K562 (cell line): ENCODE results near the gene CALHM3.

ENCODE experiments used
- LARP7 ChIP-seq: fragments of 450-650 bp; IDR thresholded peaks from 2 replicates; pipeline ENCODE4 v1.6.1; 2016
- MAZ ChIP-seq, 2 experiments: fragments of 450-650 bp in 1 of 2; sonication (generic) in 1 of 2; formaldehyde crosslinking; IDR thresholded peaks in 1 of 2; conservative IDR thresholded peaks in 1 of 2; 2 replicates each; pipeline versions ENCODE4 v1.4.0 to v1.5.0; 2020; ENCODE audit warnings: mild to moderate bottlenecking in 1 of 2, missing genetic modification reagents in 1 of 2
- PHF8 ChIP-seq: fragments of 200-600 bp; sonication (generic); IDR thresholded peaks from 2 replicates; pipeline ENCODE4 v1.6.1; 2012; ENCODE audit warnings: mixed run types, mild to moderate bottlenecking, inconsistent platforms, low read length, moderate library complexity, borderline replicate concordance
- POLR2A ChIP-seq: fragments of 450-650 bp; conservative IDR thresholded peaks from 2 replicates; pipeline ENCODE4 v1.6.1; 2016
- RNF2 ChIP-seq: sonication (generic); IDR thresholded peaks from 2 replicates; pipeline ENCODE4 v1.6.1; 2016
- SIRT6 ChIP-seq: IDR thresholded peaks from one replicate; pipeline ENCODE4 v1.6.1; 2012; ENCODE audit warnings: low read depth, mild to moderate bottlenecking, control low read depth, inconsistent platforms, low read length, moderate library complexity
- SMARCA4 ChIP-seq: fragments of 450-650 bp; IDR thresholded peaks from 2 replicates; pipeline ENCODE4 v1.6.1; 2016
- TF ChIP-seq, protein P1 (sequence below), 3 experiments: IDR thresholded peaks in 2 of 3; conservative IDR thresholded peaks in 1 of 3; 2 replicates each; pipeline ENCODE4 v1.5.1; 2011 to 2012; ENCODE audit warnings: low read length in 3 of 3, mild to moderate bottlenecking in 3 of 3, control low read depth in 2 of 3, improper control_type of control experiment in 1 of 3, inconsistent platforms in 1 of 3, low read depth in 1 of 3, mixed read lengths in 1 of 3, moderate library complexity in 1 of 3; ENCODE audit not compliant: insufficient read depth in 2 of 3
- TF ChIP-seq, protein P2 (sequence below): sonication (generic); formaldehyde crosslinking; IDR thresholded peaks from 2 replicates; pipeline ENCODE4 v1.9.0; 2022; ENCODE audit warnings: mild to moderate bottlenecking, missing genetic modification reagents

DNA sequence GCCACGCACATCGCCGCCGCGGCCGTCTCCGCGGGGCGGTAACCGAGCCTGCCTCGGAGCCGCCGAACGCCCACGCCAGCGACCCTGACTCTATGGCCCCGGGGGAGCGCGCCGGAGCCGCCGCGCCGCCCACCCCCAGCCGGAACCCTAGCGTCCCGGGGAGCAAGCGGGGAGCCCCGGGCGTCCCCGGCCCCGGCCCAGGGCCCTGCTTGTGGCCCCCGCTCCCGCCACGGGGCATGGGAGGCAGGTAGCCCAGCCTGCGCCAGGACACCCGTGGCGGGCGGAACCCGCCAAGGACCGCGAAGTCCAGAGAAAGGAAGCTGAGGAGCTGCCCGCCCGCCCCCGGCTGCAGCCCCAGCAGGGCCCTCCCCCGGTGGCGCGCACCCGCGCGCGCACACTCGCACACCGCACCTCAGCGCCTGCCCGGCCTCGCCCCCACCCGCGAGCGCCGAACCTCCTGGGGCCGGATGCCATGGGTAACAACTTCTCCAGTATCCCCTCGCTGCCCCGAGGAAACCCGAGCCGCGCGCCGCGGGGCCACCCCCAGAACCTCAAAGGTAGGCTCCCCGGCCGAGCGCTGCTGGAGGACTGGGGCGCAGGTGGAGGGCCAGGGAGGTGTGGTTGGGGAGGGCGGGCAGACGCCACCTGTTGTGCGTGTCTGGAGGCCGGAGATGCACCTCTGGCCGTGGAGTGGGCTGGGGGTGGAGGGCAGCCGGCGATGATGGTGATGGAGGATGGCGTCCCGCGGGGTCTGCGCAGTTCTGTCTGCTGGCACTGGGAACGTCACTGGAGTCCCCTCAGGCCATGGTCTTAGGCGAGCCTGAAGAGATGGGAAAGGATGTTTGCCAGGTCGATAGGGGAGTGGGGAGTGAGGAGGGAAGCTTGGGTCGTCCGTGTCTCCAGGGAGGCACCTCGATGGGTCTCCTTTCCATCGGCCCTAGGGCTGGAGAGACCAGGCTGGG lies 15.2 kb upstream of the CALHM3 start:
- TF ChIP-seq, protein P1, sequence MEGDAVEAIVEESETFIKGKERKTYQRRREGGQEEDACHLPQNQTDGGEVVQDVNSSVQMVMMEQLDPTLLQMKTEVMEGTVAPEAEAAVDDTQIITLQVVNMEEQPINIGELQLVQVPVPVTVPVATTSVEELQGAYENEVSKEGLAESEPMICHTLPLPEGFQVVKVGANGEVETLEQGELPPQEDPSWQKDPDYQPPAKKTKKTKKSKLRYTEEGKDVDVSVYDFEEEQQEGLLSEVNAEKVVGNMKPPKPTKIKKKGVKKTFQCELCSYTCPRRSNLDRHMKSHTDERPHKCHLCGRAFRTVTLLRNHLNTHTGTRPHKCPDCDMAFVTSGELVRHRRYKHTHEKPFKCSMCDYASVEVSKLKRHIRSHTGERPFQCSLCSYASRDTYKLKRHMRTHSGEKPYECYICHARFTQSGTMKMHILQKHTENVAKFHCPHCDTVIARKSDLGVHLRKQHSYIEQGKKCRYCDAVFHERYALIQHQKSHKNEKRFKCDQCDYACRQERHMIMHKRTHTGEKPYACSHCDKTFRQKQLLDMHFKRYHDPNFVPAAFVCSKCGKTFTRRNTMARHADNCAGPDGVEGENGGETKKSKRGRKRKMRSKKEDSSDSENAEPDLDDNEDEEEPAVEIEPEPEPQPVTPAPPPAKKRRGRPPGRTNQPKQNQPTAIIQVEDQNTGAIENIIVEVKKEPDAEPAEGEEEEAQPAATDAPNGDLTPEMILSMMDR (IDR thresholded peaks at IDR 0.05 in 2 of 3, conservative IDR thresholded peaks at IDR 0.05 in 1 of 3; ENCODE audit: insufficient read depth in 2 of 3, low read depth in 1 of 3, low read length in 3 of 3), result no peak
- TF ChIP-seq RNF2 (no peak), MAZ (CRISPR knock-in tag; conservative IDR thresholded peaks at IDR 0.05 in 1 of 2, IDR thresholded peaks at IDR 0.05 in 1 of 2) (no peak), SIRT6 (no peak), LARP7 (no peak), PHF8 (no peak), POLR2A (no peak), SMARCA4 (no peak)
- TF ChIP-seq, protein P2, sequence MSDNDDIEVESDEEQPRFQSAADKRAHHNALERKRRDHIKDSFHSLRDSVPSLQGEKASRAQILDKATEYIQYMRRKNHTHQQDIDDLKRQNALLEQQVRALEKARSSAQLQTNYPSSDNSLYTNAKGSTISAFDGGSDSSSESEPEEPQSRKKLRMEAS, result no peak
